Muscle of leg (tissue), 11 donors: ENCODE results near the gene SYNJ2. TPM values are rescaled to one million over a fixed set of nuclear protein-coding genes. Genes with fewer than 3 reads are reported as not detected.

ENCODE experiments used
- DNase-seq: peaks from one replicate; pipeline ENCODE4 v3.0.0; 2013
- H3K27ac ChIP-seq: one replicate; pipeline ENCODE4 v1.5.1; 2013; ENCODE audit warnings: mild to moderate bottlenecking, low read length, control low read depth
- H3K27me3 ChIP-seq: one replicate; pipeline ENCODE4 v1.6.1; 2013; ENCODE audit warnings: low read length; ENCODE audit not compliant: control insufficient read depth, insufficient read depth
- H3K36me3 ChIP-seq: one replicate; pipeline ENCODE4 v1.6.1; 2013; ENCODE audit warnings: low read length; ENCODE audit not compliant: control insufficient read depth, insufficient read depth
- H3K4me1 ChIP-seq: one replicate; pipeline ENCODE4 v1.6.1; 2013; ENCODE audit warnings: low read length; ENCODE audit not compliant: control insufficient read depth, insufficient read depth
- H3K4me3 ChIP-seq: one replicate; pipeline ENCODE4 v1.5.1; 2013; ENCODE audit warnings: low read length, control low read depth
- H3K9me3 ChIP-seq: replicated peaks from 2 replicates; pipeline ENCODE4 v1.6.1; 2013; ENCODE audit warnings: low read depth, low read length; ENCODE audit not compliant: control insufficient read depth
- WGBS: methylation state at CpG from one replicate; pipeline ENCODE4 v1.1.5; 2013; ENCODE audit warnings: missing lambda C conversion rate; ENCODE audit not compliant: insufficient coverage; 5-methylcytosine and 5-hydroxymethylcytosine counted together
- polyA plus RNA-seq, 8 donors: library from polyadenylated mRNA; unstranded; fragments of 120-200 nt; gene quantifications; one replicate each; pipeline versions ENCODE4 v1.2.1 to v1.2.3, GENCODE V29; 2013; ENCODE audit warnings: inconsistent platforms in 1 of 8, low replicate concordance in 1 of 8; ENCODE audit not compliant: insufficient read length in 8 of 8, insufficient read depth in 1 of 8
- total RNA-seq: library from RNA; stranded (reverse); fragments of 120-200 nt; gene quantifications from one replicate; pipeline ENCODE4 v1.2.4, GENCODE V29; 2013

SYNJ2 gene
- total and polyA plus RNA-seq, 9 donors = 7.7 to 11.3 (median 9.7) TPM

DNA sequence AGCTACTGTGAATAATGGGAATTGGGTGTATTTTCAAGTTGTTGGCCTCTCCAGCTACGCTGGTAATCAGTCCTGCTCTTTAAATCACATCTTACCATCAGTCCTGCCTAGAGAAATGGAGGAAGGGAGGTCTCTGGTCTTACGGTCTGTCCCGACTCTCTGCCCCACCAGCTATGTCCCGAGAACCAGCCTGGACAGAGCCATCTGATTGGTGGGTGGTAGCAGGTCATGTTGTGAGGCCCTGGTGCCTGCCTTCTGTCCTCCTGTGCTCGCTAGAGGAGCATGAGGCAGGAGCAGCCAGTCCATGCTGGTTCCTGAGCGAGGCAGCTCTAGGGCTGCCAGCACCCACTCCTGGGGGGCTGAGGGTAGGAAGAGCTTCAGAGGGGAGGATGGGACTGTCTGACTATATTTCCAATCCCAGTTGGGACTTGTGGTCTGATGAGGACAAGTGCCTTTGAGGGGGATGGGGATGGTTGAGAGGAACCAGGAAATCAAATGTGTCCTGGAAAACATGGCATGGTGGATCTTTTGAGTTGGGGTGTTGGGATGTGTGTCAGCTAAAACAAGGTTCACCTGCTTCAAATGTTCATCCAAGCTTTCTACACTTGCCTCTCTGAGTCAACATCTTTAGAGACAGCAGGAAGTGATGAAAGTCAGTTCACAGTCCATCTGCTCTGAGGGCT, 33.0 kb downstream of the SYNJ2 start:
- peaks cover 41% of the 10 kb centered on the region for H3K4me1 ChIP-seq
- 100% methylated on average over 2 of the region's 6 CpGs for WGBS
- H3K27me3 ChIP-seq = no peaks in the 10 kb centered on the region
- H3K36me3 ChIP-seq = no peaks in the 10 kb centered on the region
- no peak for DNase-seq
- H3K9me3 ChIP-seq = no peaks in the 10 kb centered on the region
- H3K27ac ChIP-seq = no peak overlapping the region
- H3K4me3 ChIP-seq = no peak overlapping the region

GRCh38 chr6:158015188-158015506, 33.5 kb downstream of the SYNJ2 start:
- H3K9me3 ChIP-seq = no peaks in the 10 kb centered on the region
- H3K4me3 ChIP-seq = no peak overlapping the region
- no peak overlapping the region for H3K27ac ChIP-seq
- peaks cover under 1% of the 10 kb centered on the region for H3K36me3 ChIP-seq
- H3K4me1 ChIP-seq = peaks cover 41% of the 10 kb centered on the region
- no peak for DNase-seq
- WGBS = no CpG with 5 or more reads among the region's 2 CpGs
- H3K27me3 ChIP-seq = no peaks in the 10 kb centered on the region

DNA sequence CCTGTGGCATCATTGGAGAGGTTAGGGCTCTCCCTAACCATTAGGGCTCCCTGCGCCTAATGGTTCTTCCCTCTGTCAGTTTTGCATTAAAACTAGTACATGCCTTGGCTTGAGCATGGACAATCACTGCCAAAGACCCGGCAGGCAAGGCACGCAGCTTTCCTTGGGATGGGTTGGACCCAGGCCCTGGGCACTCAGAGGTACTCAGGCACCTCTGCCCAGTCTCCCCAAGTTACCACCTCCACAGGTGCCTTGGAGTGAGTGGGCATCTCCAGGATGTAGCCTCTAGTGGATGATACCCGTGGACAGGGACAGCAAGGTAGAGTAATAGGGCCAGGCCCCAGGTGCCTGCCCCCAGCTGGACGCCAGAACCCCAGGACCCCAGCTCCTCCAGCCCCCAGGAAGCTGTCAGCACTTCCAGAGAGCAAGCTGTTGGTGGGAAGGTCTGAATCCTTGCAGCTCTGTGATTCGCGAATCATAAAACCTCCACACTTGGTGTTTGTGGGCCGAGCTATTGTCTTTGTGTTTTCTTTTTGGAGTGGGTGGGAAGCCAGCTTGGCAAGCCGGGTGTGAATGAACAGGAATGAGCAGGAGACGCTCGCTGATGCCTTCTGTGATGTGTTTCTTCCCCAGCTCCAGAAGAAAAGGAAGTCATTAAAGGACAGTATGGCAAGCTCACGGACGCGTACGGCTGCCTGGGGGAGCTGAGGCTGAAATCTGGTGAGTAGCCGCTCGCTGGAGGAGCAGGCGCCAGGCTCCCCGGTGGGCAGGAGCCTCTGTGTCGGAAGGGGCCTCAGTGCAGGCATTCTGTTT, 35.1 kb downstream of the SYNJ2 start:
- Histone ChIP-seq H3K4me3 (no peak overlapping the region), H3K27ac (peak overlapping the region; percentile 72), H3K27me3 (no peaks in the 10 kb centered on the region), H3K36me3 (peaks cover 3% of the 10 kb centered on the region), H3K9me3 (no peaks in the 10 kb centered on the region), H3K4me1 (peaks cover 42% of the 10 kb centered on the region)
- WGBS = 54% methylated on average over 16 of the region's 20 CpGs
- no peak for DNase-seq

GRCh38 chr6:158017621-158018040, 36.0 kb downstream of the SYNJ2 start:
- H3K27ac ChIP-seq = peak overlapping the region; percentile 93

GRCh38 chr6:158018041-158018771, 36.5 kb downstream of the SYNJ2 start:
- peak overlapping the region; percentile 93 for H3K27ac ChIP-seq

More at GRCh38 chr6:158017621-158018040, 36.0 kb downstream of the SYNJ2 start:
- no peak overlapping the region for H3K4me3 ChIP-seq
- H3K4me1 ChIP-seq = peaks cover 46% of the 10 kb centered on the region
- no peaks in the 10 kb centered on the region for H3K9me3 ChIP-seq
- H3K27me3 ChIP-seq = no peaks in the 10 kb centered on the region
- peaks cover 3% of the 10 kb centered on the region for H3K36me3 ChIP-seq
- no peak for DNase-seq
- 80% methylated on average over 6 of the region's 13 CpGs for WGBS

GRCh38 chr6:158018851-158019361, 37.2 kb downstream of the SYNJ2 start:
- Histone ChIP-seq H3K4me3 (no peak overlapping the region), H3K4me1 (peaks cover 46% of the 10 kb centered on the region), H3K27me3 (no peaks in the 10 kb centered on the region), H3K27ac (peak overlapping the region; percentile 93), H3K36me3 (peaks cover 3% of the 10 kb centered on the region), H3K9me3 (no peaks in the 10 kb centered on the region)
- peak; percentile 65 for DNase-seq
- WGBS = 32% methylated on average over 15 of the region's 15 CpGs

More at GRCh38 chr6:158018041-158018771, 36.5 kb downstream of the SYNJ2 start:
- 9% methylated on average over 4 of the region's 19 CpGs for WGBS
- Histone ChIP-seq H3K36me3 (peaks cover 3% of the 10 kb centered on the region), H3K4me1 (peaks cover 46% of the 10 kb centered on the region), H3K27me3 (no peaks in the 10 kb centered on the region), H3K9me3 (no peaks in the 10 kb centered on the region), H3K4me3 (peak overlapping the region; percentile 13)
- DNase-seq = peak; percentile 90

GRCh38 chr6:158019416-158019815, 37.8 kb downstream of the SYNJ2 start:
- DNase-seq = no peak
- WGBS = 100% methylated on average over 2 of the region's 8 CpGs
- no peak overlapping the region for H3K4me3 ChIP-seq
- no peaks in the 10 kb centered on the region for H3K27me3 ChIP-seq
- H3K4me1 ChIP-seq = peaks cover 46% of the 10 kb centered on the region
- H3K9me3 ChIP-seq = no peaks in the 10 kb centered on the region
- peaks cover 3% of the 10 kb centered on the region for H3K36me3 ChIP-seq
- H3K27ac ChIP-seq = peak overlapping the region; percentile 93

- Histone ChIP-seq H3K36me3 (peaks cover 3% of the 10 kb centered on the region), H3K4me3 (no peak overlapping the region), H3K9me3 (no peaks in the 10 kb centered on the region), H3K4me1 (peaks cover 53% of the 10 kb centered on the region), H3K27ac (no peak overlapping the region), H3K27me3 (no peaks in the 10 kb centered on the region)
- no peak for DNase-seq
- 88% methylated on average over 6 of the region's 6 CpGs for WGBS
Observed at GRCh38 chr6:158020272-158020711, 38.6 kb downstream of the SYNJ2 start.

- H3K4me1 ChIP-seq = peaks cover 56% of the 10 kb centered on the region
- no peak for DNase-seq
- H3K9me3 ChIP-seq = no peaks in the 10 kb centered on the region
- no peaks in the 10 kb centered on the region for H3K27me3 ChIP-seq
- peak overlapping the region; percentile 62 for H3K27ac ChIP-seq
- H3K4me3 ChIP-seq = no peak overlapping the region
- peaks cover 3% of the 10 kb centered on the region for H3K36me3 ChIP-seq
- WGBS = no CpG with 5 or more reads among the region's 2 CpGs
Observed at GRCh38 chr6:158020811-158021210, 39.1 kb downstream of the SYNJ2 start.

DNA sequence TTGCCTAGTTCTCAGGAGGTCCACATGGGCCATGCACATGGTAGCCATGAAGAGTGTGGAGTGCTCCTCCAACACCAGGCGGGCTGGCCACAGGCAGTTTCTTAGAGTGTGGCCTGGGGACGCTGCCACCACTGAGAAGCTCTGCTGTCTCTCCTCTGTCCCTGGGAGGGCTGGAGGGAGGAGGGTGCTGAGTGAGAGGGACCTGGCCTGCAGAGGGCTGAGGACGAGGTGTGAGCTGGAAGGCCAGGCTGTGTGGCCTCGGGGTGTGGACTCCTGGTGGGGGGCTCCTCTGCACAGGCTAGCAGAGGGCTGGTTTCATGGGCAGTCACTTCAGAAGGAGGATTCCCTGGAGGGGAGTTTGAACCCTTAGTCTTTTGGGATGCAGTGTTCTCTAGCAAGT, 39.7 kb downstream of the SYNJ2 start:
- H3K27me3 ChIP-seq = no peaks in the 10 kb centered on the region
- H3K4me1 ChIP-seq = peaks cover 62% of the 10 kb centered on the region

More for the DNA sequence above, 39.7 kb downstream of the SYNJ2 start:
- H3K27ac ChIP-seq = peak overlapping the region; percentile 62
- 71% methylated on average over 2 of the region's 4 CpGs for WGBS
- no peak for DNase-seq
- no peak overlapping the region for H3K4me3 ChIP-seq
- H3K36me3 ChIP-seq = peaks cover 3% of the 10 kb centered on the region
- no peaks in the 10 kb centered on the region for H3K9me3 ChIP-seq
